GM19397 (cell line): ENCODE results near the gene KRTAP13-3.

Experiments used
- ATAC-seq: cut with Tn5 transposase; IDR thresholded peaks from one replicate; pipeline ENCODE4 v1.9.1; 2021; ENCODE audit warnings: mild to moderate bottlenecking, moderate library complexity; ENCODE audit not compliant: unreplicated experiment

Gene KRTAP13-3, protein sequence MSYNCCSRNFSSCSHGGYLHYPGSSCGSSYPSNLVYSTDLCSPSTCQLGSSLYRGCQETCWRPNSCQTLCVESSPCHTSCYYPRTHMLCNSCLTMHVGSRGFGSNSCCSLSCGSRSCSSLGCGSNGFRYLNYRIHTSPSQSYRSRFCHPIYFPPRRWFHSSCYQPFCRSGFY

DNA sequence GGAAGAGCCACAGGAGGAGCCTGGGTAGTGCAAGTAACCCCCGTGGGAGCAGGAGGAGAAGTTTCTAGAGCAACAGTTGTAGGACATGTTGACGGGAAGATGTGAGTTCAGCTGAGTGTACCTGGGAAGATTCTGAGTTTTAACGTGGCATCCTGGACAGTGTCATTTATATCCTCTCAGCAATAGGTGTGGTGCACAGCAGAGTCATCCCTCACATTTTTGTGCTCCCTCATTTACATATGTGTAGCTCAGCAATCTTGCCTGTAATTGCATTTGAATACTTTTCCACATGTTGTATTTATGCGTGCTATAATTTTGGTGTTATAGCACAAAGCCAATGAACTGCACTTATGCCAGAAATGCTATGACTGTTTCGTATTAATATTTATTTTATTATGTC is at the start of gene KRTAP13-3:
KRTAP13-3 (minus strand) TSS at position 101 of the 400 bp plus-strand sequence; CDS start at position 87, 14 bp downstream.
- ATAC-seq: no peak

GRCh38 chr21:30468900-30469714 is 43.4 kb upstream of the KRTAP13-3 start:
- no peak for ATAC-seq

DNA sequence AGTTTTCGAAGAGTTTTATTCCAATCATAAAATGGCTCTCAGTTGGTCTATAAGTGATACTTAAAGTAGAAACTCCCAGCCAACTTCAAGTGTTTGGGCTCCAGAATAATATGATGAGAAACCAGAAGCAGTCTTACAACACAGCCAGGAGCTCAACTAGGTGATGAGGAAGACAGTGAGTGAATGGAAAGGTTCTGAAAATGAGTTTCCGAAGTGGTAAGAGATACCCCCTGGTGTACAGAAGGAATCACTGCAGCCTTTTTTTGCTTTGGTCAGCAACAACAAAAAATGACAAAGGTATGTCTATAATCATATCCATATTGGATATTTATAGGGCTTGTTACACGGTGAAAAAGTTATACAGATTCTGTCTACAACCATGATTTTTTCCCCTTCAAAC is 38.0 kb upstream of the KRTAP13-3 start:
- no peak for ATAC-seq

DNA sequence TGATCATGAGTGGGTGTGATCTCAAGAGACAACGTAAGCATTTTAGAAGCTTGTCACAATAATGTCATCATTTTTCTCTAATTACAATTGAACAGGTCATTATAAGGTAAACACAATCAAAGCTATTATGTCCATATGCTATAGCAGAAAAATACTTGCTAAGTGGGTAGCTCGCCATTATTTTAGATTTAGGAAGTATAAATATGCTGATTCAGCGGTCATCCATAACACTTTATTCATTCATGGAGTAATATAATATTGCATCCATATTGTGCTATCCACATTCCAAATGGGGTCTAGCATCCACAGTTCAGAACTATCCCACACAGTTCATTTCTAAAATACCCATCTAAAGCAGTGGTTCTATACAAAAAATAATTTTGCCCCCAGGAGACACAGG is 22.8 kb upstream of the KRTAP13-3 start:
- no peak for ATAC-seq

- no peak for ATAC-seq
These were observed 21.3 kb upstream of the KRTAP13-3 start for GRCh38 chr21:30447056-30447455.

DNA sequence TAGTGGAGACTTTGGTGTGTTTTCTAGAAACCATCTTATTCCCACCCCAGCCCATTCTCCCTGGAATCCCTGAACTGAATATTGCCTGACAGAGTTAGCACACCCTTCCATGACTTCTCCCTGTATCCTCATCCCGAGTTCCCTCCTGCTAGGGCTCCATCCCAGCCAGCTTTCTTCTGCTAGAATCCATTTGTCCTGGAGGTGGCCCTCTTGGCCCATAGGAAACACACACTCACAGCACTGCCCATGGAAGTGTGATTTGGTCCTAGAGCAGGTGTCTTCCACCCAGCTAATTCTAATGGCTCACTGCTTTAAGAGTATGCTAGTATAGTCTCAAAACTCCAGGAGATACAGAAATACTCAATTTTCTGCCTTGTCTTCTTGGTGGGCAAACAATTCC is 18.5 kb upstream of the KRTAP13-3 start:
- ATAC-seq: no peak

DNA sequence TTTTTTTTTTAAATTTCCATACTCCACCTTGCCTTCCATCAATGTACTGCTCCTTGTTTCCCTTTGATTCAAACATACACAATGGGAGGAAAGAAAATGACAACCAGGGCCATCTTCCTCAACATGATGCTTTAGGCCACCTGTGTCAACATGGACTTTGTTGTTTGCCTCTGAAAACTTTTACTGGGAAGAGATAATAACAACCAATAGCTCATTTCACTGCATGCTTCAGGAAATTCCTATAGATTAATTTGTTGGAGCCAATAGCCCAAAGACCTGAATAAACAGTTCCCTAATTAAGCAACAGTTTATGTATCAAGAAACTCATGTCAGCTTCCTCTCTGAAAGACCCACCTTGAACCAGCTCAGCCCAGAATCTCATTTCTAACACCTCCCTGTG is 17.5 kb upstream of the KRTAP13-3 start:
- ATAC-seq: no peak

DNA sequence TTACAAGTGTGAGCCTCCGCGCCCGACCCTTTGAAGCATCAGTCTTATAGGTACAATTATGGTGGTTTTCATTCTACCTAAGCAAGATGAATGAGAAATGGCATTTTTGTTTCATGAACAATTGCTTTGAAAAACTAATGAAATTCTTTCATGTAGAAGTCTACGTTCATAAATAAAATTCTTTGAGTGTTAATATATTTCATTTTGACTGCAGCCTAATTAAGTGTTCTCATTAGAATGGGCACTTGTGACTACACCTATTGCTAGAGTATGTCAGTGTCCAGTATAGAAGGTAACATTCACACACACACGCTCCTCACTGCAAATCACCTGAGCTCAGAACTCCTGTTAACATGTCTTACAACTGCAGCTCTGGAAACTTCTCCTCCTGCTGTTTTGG is 14.2 kb upstream of the KRTAP13-3 start, which contains the start of gene KRTAP15-1:
KRTAP15-1 (plus strand) TSS at position 301 of the 400 bp plus-strand sequence; CDS start at position 354, 53 bp downstream.
- no peak for ATAC-seq

DNA sequence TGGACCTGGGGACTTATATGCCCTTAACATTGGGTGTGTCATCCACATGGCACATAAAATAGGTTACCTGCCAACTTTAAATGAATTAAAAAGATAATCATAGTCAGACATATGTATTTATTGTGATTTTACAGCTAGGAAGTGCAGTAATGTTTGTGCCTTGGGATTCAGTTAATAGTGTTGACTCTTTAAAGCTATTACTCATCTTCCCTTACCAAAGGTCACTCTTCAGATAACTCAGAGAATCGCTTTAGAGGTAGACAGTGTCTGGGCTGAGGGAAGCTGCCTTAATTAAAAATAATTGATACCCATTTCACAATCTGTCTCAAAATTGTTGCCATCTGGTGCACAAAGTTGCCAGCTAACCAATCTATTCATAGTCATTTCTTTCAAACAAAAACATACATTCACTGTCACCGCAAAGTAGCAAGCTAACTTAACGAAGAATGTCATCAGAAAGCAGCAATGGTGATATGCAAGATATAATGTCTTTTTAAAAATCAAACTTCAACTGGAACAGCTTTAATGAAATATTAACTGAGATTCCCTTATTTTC is 11.4 kb upstream of the KRTAP13-3 start:
- no peak for ATAC-seq

DNA sequence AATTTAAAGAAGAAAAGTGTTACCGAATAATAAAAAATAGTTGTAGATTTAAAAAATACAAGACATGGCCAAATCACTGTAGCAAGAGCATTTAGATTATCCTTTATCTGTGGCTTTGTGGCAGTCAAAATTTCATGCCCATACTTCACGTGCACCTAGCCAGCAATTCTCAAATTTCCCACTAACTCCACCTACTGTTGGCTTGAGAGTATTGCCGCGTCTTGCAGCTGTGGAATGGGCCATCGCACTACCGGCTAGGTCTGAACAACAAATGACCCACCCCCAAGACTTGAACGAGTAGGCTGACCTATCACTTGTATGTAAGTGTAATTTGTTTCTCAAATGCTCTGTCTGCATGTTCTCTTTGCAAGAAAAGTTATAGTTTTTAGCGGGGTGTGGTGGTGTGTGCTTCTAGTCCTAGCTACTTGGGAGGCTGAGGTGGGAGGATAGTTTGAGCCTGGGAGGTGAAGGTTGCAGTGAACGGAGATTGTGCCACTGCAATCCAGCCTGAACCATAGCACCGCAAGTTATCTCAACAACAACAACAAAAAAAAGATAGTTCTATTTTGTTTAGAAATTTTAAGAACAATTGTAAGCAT is 8.4 kb upstream of the KRTAP13-3 start:
- no peak for ATAC-seq

- no peak for ATAC-seq
These were observed 4.5 kb upstream of the KRTAP13-3 start, which contains the start of gene KRTAP13-4 for GRCh38 chr21:30430170-30430655. TSS of gene KRTAP13-4 (plus strand) at chr21:30430220. CDS start at chr21:30430276, 56 bp downstream.

DNA sequence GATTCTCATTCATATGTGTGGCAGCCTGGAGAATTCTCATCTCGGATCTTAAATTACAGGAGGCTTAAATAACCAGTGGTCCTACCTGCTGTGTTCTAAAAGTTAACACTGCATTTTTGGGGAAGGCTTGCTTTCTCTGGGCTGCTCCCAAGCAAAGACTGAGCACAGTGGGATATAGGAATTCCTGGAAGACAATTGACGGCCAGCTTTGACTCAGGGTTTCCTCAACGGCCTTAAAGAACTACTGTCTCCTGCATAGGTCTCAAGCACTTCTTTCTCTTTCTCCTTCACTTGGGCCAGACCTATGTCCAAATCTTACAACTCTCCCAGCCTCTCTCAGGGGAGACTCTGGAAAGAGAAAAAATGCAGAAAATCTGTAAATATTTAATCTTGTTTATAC is 1.0 kb upstream of the KRTAP13-3 start:
- no peak for ATAC-seq

DNA sequence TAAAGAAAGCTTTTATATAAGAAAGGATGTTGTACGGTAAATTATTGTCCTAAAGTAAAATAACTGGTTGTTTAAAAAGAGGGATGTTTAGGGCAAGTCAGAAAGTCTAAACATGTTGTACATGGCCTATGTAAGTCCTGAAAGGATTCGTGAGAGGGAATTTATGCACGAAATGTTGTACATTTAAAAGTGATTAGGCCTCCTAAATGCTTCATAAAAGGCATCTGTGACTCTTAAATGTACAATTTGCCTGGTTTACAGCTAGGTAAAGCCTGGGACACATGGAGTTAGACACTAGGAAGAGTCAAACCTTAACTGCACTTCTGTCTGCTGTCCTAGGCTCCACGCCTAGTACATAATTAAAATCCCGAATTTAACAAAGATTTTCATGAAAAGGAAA is 9.7 kb downstream of the KRTAP13-3 start:
- ATAC-seq: no peak

GRCh38 chr21:30408782-30409494 is 16.8 kb downstream of the KRTAP13-3 start:
- no peak for ATAC-seq

GRCh38 chr21:30395731-30396130 is 30.0 kb downstream of the KRTAP13-3 start, which contains the start of gene KRTAP13-1:
TSS of gene KRTAP13-1 (plus strand) at chr21:30396031. CDS start at chr21:30396087, 56 bp downstream.
- ATAC-seq: no peak

GRCh38 chr21:30391492-30392025 is 34.2 kb downstream of the KRTAP13-3 start:
- no peak for ATAC-seq

DNA sequence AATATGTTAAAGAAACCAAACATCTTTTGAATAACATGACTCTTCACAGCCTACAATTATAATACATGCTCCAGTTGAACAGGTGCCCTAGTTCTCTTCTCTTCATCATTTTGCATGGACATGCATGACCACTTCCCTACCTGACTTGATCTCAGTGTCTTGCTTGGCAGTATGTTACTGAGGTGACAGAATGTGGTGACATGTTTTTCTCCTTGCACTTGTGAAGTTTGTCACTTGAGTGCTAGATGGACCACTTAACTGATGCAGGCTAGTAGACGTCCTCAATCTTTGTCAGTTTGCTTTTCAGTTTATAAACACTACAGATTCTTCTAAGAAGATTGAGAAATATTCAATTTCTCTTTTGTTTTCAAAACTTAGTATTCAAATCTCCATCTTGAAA is 43.5 kb downstream of the KRTAP13-3 start:
- no peak for ATAC-seq
